GM11168 (cell line): Measurements from ENCODE around the gene ARHGAP27.

ENCODE experiments used
- in situ Hi-C: fragments of 300-500 bp; cut with MboI; formaldehyde crosslinking; loops from one replicate; pipeline ENCODE4 v1.12.0; 2022; ENCODE audit warnings: low sequenced_read_pairs; ENCODE audit not compliant: unreplicated experiment

The ARHGAP27 gene

GRCh38 chr17:45389354-45389753 lies 43.3 kb downstream of the ARHGAP27 start:
- in situ Hi-C loops: loop anchor here (5.0 kb wide), 1 partner anchor 112 kb away; no protein-coding TSS in a partner anchor

DNA sequence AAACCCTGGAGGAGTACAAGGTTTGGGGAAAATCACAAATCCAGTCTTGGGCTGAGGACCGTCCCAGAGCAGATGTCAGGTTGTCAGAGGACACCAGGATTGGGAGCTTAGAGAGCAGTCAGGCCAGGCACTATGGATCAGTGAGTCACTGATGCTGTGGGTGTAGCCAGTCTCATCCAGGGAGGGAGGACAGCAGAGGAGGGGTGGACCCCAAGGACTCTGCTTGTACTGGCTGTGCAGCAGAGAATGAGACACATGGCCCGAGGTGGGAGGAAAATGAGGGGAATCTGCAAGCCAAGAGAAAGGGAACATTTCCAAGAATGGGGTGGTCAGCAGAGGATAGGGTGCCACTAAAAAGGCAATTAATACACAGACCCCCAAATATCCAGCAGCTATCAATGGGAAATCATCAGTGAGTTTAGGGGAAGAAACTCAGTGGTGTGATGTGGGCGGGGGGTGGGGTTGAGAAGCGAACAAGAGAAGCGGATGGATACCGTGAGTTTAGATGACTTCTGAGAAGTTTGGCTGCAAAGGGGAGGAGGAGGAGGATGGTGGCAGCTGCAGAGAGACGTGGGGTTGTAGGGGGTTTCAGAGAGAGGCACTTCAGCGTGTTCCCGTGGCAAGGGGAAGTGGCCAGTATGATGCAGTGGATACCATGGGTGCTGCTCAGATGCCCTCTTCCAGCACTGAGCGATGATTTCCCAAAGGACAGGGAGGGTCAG lies 43.9 kb downstream of the ARHGAP27 start:
- in situ Hi-C loops: loop anchor here (5.0 kb wide), 1 partner anchor 111 kb away; no protein-coding TSS in a partner anchor

DNA sequence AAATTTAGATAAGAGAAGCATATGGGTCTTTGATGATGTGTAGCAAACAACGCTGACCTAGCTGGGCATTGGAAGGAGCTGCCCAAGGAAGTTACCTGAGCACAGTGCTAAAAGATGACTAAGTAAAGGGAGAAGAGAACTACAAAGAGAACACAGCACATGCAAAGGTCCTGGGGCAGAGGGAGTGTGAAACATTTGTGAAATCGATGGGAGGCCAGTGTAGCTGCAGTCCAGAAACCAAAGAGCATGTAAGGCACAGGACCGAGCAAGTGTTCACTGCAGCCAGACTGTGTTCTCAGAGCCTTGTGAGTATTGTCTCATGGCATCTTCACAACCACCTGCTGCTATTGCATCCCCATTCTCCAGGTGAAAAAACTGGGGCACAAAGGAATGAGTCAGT lies 44.9 kb downstream of the ARHGAP27 start:
- in situ Hi-C loops: loop anchor here (5.0 kb wide), 1 partner anchor 110 kb away; no protein-coding TSS in a partner anchor

DNA sequence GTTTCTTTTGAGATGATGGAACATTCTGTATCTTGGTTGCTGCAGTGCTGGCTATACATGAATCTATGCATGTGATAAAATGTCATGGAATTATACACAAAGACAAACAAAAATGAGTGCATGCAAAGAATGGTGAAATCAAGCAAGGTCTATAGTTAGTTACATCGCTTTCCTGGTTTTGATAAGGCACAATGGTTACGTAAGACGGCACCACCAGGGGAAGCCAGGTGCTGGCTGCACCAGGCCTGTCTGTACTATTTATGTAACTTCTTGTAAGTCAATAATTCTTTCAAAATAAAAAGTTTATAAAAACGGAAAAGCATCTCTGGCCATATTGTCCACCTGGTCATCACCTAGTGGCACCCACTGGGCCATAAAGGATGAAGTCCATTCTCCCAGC lies 46.5 kb downstream of the ARHGAP27 start:
- in situ Hi-C loops: loop anchor here (5.0 kb wide), 1 partner anchor 109 kb away; no protein-coding TSS in a partner anchor

DNA sequence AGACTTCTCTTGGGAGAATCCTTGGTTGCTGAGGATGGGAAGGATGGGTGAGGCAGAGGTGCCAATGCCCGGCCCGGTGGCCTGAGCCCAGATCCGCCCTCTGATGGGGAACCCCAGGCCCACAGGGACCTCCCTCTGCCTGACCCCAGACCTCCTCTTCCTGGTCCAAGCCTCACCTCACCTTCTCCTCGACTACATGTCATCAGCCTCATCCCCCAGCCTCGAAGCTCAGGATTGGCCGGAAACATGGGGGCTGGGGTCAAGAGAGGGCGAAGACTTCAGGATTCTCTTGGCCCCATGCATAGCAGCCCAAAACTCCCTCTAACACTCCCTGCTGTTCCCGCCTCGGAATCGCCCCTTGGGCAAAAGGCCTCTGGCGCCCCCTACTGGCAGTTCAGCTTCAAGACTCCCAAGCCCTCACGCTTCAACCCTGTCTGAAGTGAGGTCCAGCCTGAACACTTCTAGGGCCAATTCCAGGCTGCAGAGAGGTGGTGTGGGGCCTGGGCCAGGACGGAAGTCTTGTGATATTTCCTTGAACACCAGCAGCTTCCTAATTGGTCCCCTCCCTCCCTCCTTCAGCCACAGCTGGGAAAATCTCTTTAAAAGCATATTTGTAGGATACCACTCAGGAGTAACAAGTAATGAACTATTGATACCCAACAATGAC lies 47.2 kb downstream of the ARHGAP27 start:
- in situ Hi-C loops: loop anchor here (5.0 kb wide), 1 partner anchor 108 kb away; no protein-coding TSS in a partner anchor

GRCh38 chr17:45384789-45385262 lies 47.8 kb downstream of the ARHGAP27 start:
- in situ Hi-C loops: loop anchor here (5.0 kb wide), 1 partner anchor 108 kb away; no protein-coding TSS in a partner anchor

GRCh38 chr17:45384047-45384788 lies 48.5 kb downstream of the ARHGAP27 start:
- in situ Hi-C loops: no loop called here

GRCh38 chr17:45383003-45383402 lies 49.7 kb downstream of the ARHGAP27 start:
- in situ Hi-C loops: no loop called here

GRCh38 chr17:45382226-45382625 lies 50.4 kb downstream of the ARHGAP27 start:
- in situ Hi-C loops: no loop called here

DNA sequence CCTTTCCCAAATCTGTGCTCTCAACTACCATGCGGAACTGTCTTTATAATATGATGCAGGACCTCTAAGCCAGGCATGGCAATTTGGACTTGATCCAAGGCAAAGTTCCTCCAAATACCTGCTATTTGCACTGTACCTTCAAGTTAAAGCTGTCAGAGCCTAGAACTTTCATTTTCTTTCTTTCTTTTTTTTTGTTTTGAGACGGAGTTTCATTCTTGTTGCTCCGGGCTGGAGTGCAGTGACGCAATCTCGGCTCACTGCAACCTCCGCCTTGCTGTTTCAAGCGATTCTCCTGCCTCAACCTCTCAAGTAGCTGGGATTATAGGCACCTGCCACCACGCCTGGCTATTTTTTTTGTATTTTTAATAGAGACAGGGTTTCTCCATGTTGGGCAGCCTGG lies 51.7 kb downstream of the ARHGAP27 start:
- in situ Hi-C loops: no loop called here

- in situ Hi-C loops: no loop called here
These were observed 52.5 kb downstream of the ARHGAP27 start for GRCh38 chr17:45380046-45380765.

GRCh38 chr17:45377401-45377800 lies 55.3 kb downstream of the ARHGAP27 start:
- in situ Hi-C loops: no loop called here

GRCh38 chr17:45376171-45377005 lies 56.3 kb downstream of the ARHGAP27 start:
- in situ Hi-C loops: no loop called here

GRCh38 chr17:45374501-45374900 lies 58.2 kb downstream of the ARHGAP27 start:
- in situ Hi-C loops: no loop called here

DNA sequence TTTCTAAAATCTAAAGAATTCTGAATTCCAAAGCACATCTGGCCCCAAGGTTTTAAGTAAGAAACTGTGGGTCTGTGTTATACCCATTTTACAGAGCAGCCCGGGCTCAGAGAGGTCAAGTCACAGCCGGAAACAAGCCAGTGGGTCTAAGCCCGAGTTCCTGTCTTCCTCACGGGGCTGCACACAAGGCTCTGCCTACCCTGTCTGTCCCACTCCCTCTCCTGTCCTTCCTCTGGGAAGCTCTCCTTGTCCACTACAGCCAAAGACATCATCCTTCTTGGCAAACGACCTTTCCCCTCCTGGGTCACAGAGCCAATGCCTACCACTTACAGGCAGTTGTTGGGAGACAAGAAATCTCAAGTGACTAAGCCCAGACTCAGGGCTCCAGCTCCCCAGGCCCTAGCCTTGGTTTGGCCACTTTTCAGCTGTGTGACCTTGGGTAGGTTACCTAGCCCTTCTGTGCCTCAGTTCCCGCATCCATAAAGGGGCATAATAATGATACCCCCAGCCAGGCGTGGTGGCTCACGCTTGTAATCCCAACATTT lies 60.3 kb downstream of the ARHGAP27 start:
- in situ Hi-C loops: no loop called here

DNA sequence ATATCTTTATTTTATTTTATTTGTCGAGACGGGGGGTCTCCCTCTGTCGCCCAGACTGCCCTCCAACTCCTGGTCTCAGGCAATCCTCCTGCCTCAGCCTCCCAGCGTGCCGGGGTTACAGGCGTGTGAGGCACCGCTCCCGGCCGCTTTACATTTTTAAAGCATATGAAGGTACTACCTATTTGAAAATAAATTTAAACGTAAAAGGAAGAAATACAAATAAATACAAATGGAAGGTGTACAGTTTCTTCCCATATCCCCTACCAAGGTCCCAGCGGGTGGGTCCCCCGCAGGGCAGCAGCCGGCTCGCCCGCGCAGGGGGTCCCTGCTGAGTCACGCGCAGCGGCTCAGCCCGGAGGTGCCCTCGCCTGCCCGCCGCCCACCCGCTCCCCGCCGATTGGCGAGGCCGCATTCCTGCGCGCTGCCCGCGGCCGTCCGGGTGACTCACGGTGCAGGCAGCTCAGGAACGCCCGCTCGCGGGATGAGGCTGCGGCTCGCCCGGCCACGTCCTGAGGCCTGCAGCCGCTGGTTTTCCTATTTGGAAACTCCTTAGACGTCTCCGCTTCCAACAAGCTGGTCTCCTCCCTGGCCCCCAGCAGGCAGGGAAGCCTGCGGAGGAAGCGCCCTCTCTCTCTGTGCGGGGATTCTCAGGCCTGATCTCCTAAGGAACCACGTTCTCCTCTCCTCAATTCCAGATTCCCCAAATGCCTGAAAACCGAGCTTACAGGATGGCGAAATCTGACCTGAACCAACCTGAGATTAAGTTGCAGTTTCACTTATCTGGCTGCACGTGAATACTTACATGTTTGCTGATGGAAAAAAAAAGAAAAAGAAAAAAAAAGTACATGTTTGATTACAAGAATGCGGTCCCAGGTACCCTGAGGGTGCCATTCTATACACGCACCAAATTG lies 61.0 kb downstream of the ARHGAP27 start:
- in situ Hi-C loops: no loop called here

DNA sequence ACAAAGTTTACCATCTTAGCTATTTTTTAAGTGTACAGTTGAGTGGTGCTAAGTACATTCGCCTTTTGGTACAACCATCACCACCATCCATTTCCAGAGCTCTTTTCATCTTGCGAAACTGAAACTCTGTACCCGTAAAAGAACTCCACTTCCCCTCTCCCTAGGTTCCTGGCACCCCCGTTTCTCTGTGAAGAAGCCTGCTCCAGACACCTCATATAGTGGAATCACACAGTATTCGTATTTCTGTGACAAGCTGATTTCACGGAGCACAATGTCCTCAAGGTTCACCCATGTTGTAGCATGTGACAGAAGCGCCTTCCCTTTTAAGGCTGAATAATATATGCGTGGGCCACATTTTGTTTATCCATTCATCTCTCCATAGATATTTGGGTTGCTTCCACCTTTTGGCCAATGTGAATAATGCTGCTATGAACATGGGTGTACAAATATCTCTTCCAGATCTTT lies 61.7 kb downstream of the ARHGAP27 start:
- in situ Hi-C loops: no loop called here

DNA sequence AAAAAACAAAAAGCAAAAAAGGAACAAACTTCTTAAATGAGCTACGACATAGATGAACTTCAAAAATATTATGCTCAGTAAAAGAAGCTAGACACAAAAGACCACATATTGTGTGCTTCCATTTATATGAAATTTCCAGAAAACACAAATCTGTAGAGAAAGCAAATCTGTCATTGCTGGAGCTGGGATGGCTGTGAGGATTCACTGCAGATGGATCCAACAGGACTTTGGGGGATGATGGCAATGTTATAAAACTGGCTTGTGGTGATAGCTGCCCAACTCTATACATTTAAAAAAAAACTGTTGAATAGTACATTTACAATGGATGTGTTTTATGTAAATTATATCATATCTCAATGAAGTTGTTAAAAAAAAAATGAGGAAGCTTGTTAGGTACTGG lies 63.2 kb downstream of the ARHGAP27 start:
- in situ Hi-C loops: no loop called here
